GM12878 (cell line): ENCODE data around the gene FAF1. TPM values are rescaled to one million over a fixed set of nuclear protein-coding genes. Genes with fewer than 3 reads are reported as not detected.

ENCODE experiments used
- ATAC-seq: fragments of 200-7000 bp; cut with Tn5 transposase; 3 replicates; pipeline ENCODE4 v1.9.1; 2020; ENCODE audit warnings: mild to moderate bottlenecking, moderate library complexity
- BruUV-seq: library from RNA; stranded (reverse); fragments of 400-500 nt; replicated peaks from 2 replicates; lab custom pipeline; 2021; lab: Mats Ljungman, UMichigan
- CTCF ChIA-PET: fragments of 300-600 bp; sonication (Branson Sonifier 250); formaldehyde crosslinking; extraction: SDS; loops from one replicate; lab custom pipeline; 2021; ENCODE audit warnings: inconsistent platforms; lab: Yijun Ruan, JAX
- POLR2A ChIA-PET: fragments of 350-600 bp; formaldehyde crosslinking; extraction: SDS; loops from one replicate; lab custom pipeline; 2021; ENCODE audit warnings: inconsistent platforms; lab: Charles Lee
- RAD21 ChIA-PET: fragments of 300-600 bp; sonication (Branson Sonifier 250); formaldehyde crosslinking; loops from one replicate; lab custom pipeline; 2023; ENCODE audit warnings: antibody characterized with exemption; ENCODE audit not compliant: unreplicated experiment; lab: Charles Lee
- SMC1A ChIA-PET: fragments of 300-600 bp; sonication (Branson Sonifier 250); formaldehyde crosslinking; loops from one replicate; lab custom pipeline; 2023; ENCODE audit not compliant: unreplicated experiment, uncharacterized antibody; lab: Charles Lee
- DNase-seq: peaks from one replicate; pipeline ENCODE4 v3.0.0-alpha.2; 2011; ENCODE audit warnings: low read depth, low spot score
- FAIRE-seq: peaks from 3 replicates; lab custom pipeline; 2011; peaks lifted over from hg19 to GRCh38; lab: Jason Lieb, UNC
- H2AFZ ChIP-seq: 2 replicates; pipeline ENCODE4 v1.6.0; 2011; ENCODE audit warnings: low read depth, low read length, control low read depth; ENCODE audit not compliant: control insufficient read depth
- H3K27ac ChIP-seq: 2 replicates; pipeline ENCODE4 v1.5.1; 2011; ENCODE audit warnings: control low read depth; ENCODE audit not compliant: control insufficient read depth, insufficient read depth
- H3K27me3 ChIP-seq, 2 experiments: replicated peaks in 1 of 2; 2 replicates each; pipeline versions ENCODE4 v1.6.0 to v1.6.1; 2011; ENCODE audit warnings: low read length in 1 of 2; ENCODE audit not compliant: control insufficient read depth in 2 of 2, insufficient read depth in 2 of 2
- H3K36me3 ChIP-seq, 2 experiments: 2 replicates each; pipeline ENCODE4 v1.5.1; 2011; ENCODE audit warnings: low read length in 1 of 2; ENCODE audit not compliant: control insufficient read depth in 2 of 2, insufficient read depth in 2 of 2
- H3K4me1 ChIP-seq: 2 replicates; pipeline ENCODE4 v1.6.1; 2011; ENCODE audit warnings: mild to moderate bottlenecking, low read length, moderate library complexity, mixed read lengths; ENCODE audit not compliant: control insufficient read depth, insufficient read depth
- H3K4me2 ChIP-seq: 2 replicates; pipeline ENCODE4 v1.6.0; 2011; ENCODE audit warnings: control low read depth; ENCODE audit not compliant: control insufficient read depth, insufficient read depth
- H3K4me3 ChIP-seq: fragments of 200-600 bp; sonication (generic); 2 replicates; pipeline ENCODE4 v1.5.1; 2016
- H3K79me2 ChIP-seq: 2 replicates; pipeline ENCODE4 v1.6.0; 2011; ENCODE audit warnings: low read length; ENCODE audit not compliant: control insufficient read depth, insufficient read depth
- H3K9ac ChIP-seq: 2 replicates; pipeline ENCODE4 v1.8.0; 2011; ENCODE audit warnings: low read length, control low read depth, mixed read lengths; ENCODE audit not compliant: control insufficient read depth, insufficient read depth
- H3K9me3 ChIP-seq: replicated peaks from 3 replicates; pipeline ENCODE4 v1.5.1; 2011; ENCODE audit warnings: mild to moderate bottlenecking, low read length; ENCODE audit not compliant: control insufficient read depth, insufficient read depth
- H4K20me1 ChIP-seq: 2 replicates; pipeline ENCODE4 v1.6.0; 2011; ENCODE audit not compliant: control insufficient read depth, insufficient read depth
- ASH2L ChIP-seq: fragments of 300-600, 200-600 bp; sonication (generic); IDR thresholded peaks from 2 replicates; pipeline ENCODE4 v1.6.1; 2017; ENCODE audit warnings: low read depth, mild to moderate bottlenecking, borderline replicate concordance
- BHLHE40 ChIP-seq, 2 experiments: fragments of 450-650 bp in 1 of 2; IDR thresholded peaks; 2 replicates each; pipeline ENCODE4 v1.6.1; 2011 to 2017; ENCODE audit warnings: low read depth in 2 of 2, borderline replicate concordance in 1 of 2, improper control_type of control experiment in 1 of 2, low read length in 1 of 2, mild to moderate bottlenecking in 1 of 2
- BMI1 ChIP-seq: fragments of 450-650 bp; IDR thresholded peaks from 2 replicates; pipeline ENCODE4 v1.6.1; 2016; ENCODE audit warnings: mild to moderate bottlenecking, moderate library complexity, borderline replicate concordance
- KAT2A ChIP-seq: conservative IDR thresholded peaks from 2 replicates; pipeline ENCODE4 v1.6.1; 2011; ENCODE audit warnings: low read depth, low read length; ENCODE audit not compliant: control insufficient read depth
- MEF2B ChIP-seq: fragments of 450-650 bp; IDR thresholded peaks from 2 replicates; pipeline ENCODE4 v1.6.1; 2018; ENCODE audit warnings: mild to moderate bottlenecking, moderate library complexity; ENCODE audit not compliant: partially characterized antibody, poor library complexity, severe bottlenecking
- RCOR1 ChIP-seq: conservative IDR thresholded peaks from 2 replicates; pipeline ENCODE4 v1.6.1; 2012; ENCODE audit warnings: low read depth, low read length, improper control_type of control experiment
- SP1 ChIP-seq: IDR thresholded peaks from one replicate; pipeline ENCODE4 v1.6.1; 2011; ENCODE audit warnings: low read depth, low read length
- TBL1XR1 ChIP-seq: IDR thresholded peaks from 2 replicates; pipeline ENCODE4 v1.6.1; 2012; ENCODE audit warnings: low read depth, low read length, improper control_type of control experiment
- WGBS: methylation state at CpG from one replicate; pipeline ENCODE4 v1.1.6; 2016; ENCODE audit warnings: low lambda C conversion rate; ENCODE audit not compliant: insufficient replicate concordance, insufficient coverage; ENCODE audit errors: missing lambda C conversion rate; 5-methylcytosine and 5-hydroxymethylcytosine counted together
- in situ Hi-C: fragments of 300-500 bp; cut with MboI; formaldehyde crosslinking; loops from 9 replicates; pipeline ENCODE4 v1.14.3; 2018; ENCODE audit warnings: mixed read lengths
- intact Hi-C: fragments of 100-400 bp; cut with micrococcal nuclease; formaldehyde crosslinking; loops from one replicate; pipeline ENCODE4 v1.14.2; 2022; ENCODE audit not compliant: unreplicated experiment
- polyA plus RNA-seq, 11 experiments: library from polyadenylated mRNA; depleted of rRNA in 4 of 11; unstranded in 6 of 11; stranded (reverse) in 5 of 11; fragments of >200 nt; fragmentation: Nextera tagmentation in 4 of 11; fragmentation: Illumina TruSeq in 1 of 11; extraction: Ambion mirVana in 4 of 11; extraction: Trizol in 1 of 11; gene quantifications; 1 replicate in 1 of 11; 2 replicates in 10 of 11; pipeline versions ENCODE4 v1.2.1 to v1.2.3, GENCODE V29; 2011 to 2016; ENCODE audit warnings: inconsistent platforms in 2 of 11, missing spikeins in 2 of 11, low read depth in 1 of 11
- total RNA-seq, 4 experiments: library from RNA; depleted of rRNA in 3 of 4; stranded (reverse); fragments of >200 nt in 3 of 4; fragmentation: Illumina TruSeq in 1 of 4; extraction: Trizol in 1 of 4; gene quantifications; 2 replicates each; pipeline versions ENCODE4 v1.2.1 to v1.2.3, GENCODE V29; 2013 to 2021
- TF ChIP-seq, protein P1 (sequence below): fragments of 450-650 bp; IDR thresholded peaks from 2 replicates; pipeline ENCODE4 v1.6.1; 2017; ENCODE audit warnings: mild to moderate bottlenecking, moderate library complexity
- TF ChIP-seq, protein P2 (sequence below): fragments of 450-650 bp; IDR thresholded peaks from 2 replicates; pipeline ENCODE4 v1.6.1; 2016; ENCODE audit warnings: mild to moderate bottlenecking, moderate library complexity, borderline replicate concordance
- TF ChIP-seq, protein P3 (sequence below): fragments of 450-650 bp; IDR thresholded peaks from 2 replicates; pipeline ENCODE4 v1.6.1; 2017; ENCODE audit warnings: mild to moderate bottlenecking
- TF ChIP-seq, protein P4 (sequence below): fragments of 450-650 bp; IDR thresholded peaks from 2 replicates; pipeline ENCODE4 v1.6.1; 2016; ENCODE audit warnings: mild to moderate bottlenecking

FAF1 gene
- total and polyA plus RNA-seq, 10 of the 15 experiments (the other 5 are each of a cell fraction or from before 2014, with no cell fraction given): 8.6 to 54.5 (median 23.7) TPM

DNA sequence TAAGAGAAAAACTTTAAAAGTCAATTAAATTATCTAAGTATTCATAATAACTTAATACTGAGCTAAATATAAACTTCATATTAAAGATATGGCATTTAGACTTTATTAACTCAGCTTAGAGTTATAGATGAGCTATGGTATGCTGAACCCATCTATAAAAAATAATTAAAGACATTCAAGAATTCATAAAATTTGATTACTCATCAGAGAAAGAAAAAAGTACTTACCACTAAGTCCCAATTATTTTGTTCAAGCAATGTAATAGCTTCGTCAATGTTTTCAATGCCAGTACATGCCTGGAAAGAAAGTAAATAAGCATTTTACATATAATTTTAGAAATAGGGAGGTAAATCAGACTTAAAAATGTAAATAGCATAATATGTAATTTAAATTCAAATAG lies 102.4 kb downstream of the FAF1 start:
- DNase-seq: no peak
- Histone ChIP-seq H3K36me3 (no peaks in the 10 kb centered on the region; a peak in 2 of 4 replicates), H3K27ac (no peak overlapping the region), H4K20me1 (no peaks in the 10 kb centered on the region), H3K27me3 (no peaks in the 10 kb centered on the region), H3K9ac (no peak overlapping the region), H3K4me1 (no peaks in the 10 kb centered on the region), H3K4me2 (no peak overlapping the region), H3K9me3 (peaks cover 6% of the 10 kb centered on the region; the same call in 2 of the 3 replicates), H3K79me2 (peaks cover 15% of the 10 kb centered on the region), H2AFZ (no peak overlapping the region), H3K4me3 (no peak overlapping the region)
- RAD21 ChIA-PET: no interaction called here
- SMC1A ChIA-PET: interaction anchor here (0.7 to 1.7 kb wide), 5 partner anchors 14 to 1546 kb away, joined by 3 to 7 read pairs (median 3); partner anchors contain the start of genes ORC1 and PRPF38A
- POLR2A ChIA-PET: no interaction called here
- intact Hi-C loops: no loop called here
- no peak for FAIRE-seq
- ATAC-seq: no peak
- CTCF ChIA-PET: interaction anchor here (1.0 to 6.8 kb wide), 4 partner anchors 14 to 331 kb away, joined by 3 to 47 read pairs (median 7); no protein-coding TSS in a partner anchor
- no TSS peak for BruUV-seq
- in situ Hi-C loops: no loop called here
- 100% methylated on average over 1 of the region's 1 CpG for WGBS
- TF ChIP-seq, protein P1, sequence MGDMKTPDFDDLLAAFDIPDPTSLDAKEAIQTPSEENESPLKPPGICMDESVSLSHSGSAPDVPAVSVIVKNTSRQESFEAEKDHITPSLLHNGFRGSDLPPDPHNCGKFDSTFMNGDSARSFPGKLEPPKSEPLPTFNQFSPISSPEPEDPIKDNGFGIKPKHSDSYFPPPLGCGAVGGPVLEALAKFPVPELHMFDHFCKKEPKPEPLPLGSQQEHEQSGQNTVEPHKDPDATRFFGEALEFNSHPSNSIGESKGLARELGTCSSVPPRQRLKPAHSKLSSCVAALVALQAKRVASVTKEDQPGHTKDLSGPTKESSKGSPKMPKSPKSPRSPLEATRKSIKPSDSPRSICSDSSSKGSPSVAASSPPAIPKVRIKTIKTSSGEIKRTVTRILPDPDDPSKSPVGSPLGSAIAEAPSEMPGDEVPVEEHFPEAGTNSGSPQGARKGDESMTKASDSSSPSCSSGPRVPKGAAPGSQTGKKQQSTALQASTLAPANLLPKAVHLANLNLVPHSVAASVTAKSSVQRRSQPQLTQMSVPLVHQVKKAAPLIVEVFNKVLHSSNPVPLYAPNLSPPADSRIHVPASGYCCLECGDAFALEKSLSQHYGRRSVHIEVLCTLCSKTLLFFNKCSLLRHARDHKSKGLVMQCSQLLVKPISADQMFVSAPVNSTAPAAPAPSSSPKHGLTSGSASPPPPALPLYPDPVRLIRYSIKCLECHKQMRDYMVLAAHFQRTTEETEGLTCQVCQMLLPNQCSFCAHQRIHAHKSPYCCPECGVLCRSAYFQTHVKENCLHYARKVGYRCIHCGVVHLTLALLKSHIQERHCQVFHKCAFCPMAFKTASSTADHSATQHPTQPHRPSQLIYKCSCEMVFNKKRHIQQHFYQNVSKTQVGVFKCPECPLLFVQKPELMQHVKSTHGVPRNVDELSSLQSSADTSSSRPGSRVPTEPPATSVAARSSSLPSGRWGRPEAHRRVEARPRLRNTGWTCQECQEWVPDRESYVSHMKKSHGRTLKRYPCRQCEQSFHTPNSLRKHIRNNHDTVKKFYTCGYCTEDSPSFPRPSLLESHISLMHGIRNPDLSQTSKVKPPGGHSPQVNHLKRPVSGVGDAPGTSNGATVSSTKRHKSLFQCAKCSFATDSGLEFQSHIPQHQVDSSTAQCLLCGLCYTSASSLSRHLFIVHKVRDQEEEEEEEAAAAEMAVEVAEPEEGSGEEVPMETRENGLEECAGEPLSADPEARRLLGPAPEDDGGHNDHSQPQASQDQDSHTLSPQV: no peak
- TF ChIP-seq, protein P2, sequence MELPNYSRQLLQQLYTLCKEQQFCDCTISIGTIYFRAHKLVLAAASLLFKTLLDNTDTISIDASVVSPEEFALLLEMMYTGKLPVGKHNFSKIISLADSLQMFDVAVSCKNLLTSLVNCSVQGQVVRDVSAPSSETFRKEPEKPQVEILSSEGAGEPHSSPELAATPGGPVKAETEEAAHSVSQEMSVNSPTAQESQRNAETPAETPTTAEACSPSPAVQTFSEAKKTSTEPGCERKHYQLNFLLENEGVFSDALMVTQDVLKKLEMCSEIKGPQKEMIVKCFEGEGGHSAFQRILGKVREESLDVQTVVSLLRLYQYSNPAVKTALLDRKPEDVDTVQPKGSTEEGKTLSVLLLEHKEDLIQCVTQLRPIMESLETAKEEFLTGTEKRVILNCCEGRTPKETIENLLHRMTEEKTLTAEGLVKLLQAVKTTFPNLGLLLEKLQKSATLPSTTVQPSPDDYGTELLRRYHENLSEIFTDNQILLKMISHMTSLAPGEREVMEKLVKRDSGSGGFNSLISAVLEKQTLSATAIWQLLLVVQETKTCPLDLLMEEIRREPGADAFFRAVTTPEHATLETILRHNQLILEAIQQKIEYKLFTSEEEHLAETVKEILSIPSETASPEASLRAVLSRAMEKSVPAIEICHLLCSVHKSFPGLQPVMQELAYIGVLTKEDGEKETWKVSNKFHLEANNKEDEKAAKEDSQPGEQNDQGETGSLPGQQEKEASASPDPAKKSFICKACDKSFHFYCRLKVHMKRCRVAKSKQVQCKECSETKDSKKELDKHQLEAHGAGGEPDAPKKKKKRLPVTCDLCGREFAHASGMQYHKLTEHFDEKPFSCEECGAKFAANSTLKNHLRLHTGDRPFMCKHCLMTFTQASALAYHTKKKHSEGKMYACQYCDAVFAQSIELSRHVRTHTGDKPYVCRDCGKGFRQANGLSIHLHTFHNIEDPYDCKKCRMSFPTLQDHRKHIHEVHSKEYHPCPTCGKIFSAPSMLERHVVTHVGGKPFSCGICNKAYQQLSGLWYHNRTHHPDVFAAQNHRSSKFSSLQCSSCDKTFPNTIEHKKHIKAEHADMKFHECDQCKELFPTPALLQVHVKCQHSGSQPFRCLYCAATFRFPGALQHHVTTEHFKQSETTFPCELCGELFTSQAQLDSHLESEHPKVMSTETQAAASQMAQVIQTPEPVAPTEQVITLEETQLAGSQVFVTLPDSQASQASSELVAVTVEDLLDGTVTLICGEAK: no peak
- TF ChIP-seq MEF2B (no peak), BMI1 (no peak), TBL1XR1 (no peak), KAT2A (no peak), RCOR1 (no peak), SP1 (no peak), ASH2L (no peak), BHLHE40 (IDR thresholded peaks at IDR 0.05; ENCODE audit: borderline replicate concordance in 1 of 2, low read depth in 2 of 2, low read length in 1 of 2) (no peak)
- TF ChIP-seq, protein P3, sequence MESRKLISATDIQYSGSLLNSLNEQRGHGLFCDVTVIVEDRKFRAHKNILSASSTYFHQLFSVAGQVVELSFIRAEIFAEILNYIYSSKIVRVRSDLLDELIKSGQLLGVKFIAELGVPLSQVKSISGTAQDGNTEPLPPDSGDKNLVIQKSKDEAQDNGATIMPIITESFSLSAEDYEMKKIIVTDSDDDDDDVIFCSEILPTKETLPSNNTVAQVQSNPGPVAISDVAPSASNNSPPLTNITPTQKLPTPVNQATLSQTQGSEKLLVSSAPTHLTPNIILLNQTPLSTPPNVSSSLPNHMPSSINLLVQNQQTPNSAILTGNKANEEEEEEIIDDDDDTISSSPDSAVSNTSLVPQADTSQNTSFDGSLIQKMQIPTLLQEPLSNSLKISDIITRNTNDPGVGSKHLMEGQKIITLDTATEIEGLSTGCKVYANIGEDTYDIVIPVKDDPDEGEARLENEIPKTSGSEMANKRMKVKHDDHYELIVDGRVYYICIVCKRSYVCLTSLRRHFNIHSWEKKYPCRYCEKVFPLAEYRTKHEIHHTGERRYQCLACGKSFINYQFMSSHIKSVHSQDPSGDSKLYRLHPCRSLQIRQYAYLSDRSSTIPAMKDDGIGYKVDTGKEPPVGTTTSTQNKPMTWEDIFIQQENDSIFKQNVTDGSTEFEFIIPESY: no peak
- TF ChIP-seq, protein P4, sequence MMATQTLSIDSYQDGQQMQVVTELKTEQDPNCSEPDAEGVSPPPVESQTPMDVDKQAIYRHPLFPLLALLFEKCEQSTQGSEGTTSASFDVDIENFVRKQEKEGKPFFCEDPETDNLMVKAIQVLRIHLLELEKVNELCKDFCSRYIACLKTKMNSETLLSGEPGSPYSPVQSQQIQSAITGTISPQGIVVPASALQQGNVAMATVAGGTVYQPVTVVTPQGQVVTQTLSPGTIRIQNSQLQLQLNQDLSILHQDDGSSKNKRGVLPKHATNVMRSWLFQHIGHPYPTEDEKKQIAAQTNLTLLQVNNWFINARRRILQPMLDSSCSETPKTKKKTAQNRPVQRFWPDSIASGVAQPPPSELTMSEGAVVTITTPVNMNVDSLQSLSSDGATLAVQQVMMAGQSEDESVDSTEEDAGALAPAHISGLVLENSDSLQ: no peak
